Measurements from ENCODE around the gene KRT35.

KRT35 gene

DNA sequence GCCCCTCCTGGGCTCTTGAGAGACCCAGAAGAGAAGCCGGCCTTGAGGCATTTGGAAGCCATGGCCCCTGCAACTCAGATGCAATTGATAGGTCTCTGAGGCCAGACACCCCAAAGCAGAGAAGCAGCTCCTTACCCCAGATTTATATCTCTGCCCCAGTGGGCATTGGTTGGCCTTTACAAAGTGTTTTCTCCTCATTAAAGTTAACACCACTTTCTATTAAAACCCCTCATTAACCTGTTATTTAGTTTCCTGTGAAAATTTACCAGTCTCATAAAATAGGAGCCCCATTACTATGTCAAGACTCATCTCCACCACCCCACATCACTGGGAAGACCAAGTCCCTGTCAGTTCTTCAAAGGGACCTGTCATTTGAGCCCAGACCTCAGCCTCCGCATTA lies at the start of gene KRT35:
KRT35 (minus strand) TSS at position 116 of the 400 bp plus-strand sequence; CDS start at position 62, 54 bp downstream.
- no peak for DNase-seq (ENCODE audit: low read depth, low spot score)

DNA sequence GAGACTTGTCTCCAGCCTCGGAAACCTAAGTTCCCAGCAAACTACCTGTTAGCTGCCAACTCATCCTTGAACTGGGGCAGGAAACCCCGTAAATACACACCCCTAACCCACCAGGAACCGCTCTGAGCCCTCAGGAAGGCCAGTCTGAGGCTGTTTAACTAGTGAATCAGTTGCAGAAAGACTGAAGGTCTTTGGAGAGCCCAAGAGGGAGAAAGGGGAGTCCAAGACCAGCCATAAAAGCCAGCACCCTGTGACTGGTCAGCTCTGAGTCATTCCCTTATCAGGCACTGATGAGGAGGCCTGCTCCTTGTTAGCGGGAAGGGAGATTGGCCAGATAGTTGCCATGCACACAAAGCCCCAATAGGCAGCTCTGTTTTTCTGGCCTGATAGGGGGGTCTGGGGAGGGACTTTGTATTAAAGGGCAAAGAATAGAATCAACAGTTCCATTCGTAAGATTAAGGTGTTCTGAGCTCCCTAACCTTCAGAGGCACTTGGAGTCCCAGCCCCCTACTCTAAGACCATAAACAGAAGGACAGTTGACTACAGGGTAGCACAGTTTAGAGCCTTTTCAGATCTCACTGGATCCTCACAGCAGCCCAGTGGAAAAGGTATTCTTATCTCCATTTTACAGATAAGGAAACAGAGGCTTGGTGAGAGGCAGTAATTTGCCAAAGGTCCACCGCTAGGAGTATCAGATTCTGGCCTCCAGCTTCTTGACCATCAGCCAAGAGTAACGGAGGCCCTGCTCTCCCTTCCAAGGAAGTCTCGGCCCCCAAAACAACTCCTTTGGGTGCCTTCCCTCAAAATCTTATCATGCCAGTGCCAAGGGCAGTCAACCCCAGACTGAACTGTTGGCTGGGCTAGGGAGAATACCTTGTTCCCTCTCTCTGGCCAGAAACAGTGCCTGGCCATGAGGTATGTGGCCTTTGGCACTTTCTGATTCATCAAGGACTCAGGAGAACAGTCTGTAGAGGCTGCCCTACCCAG lies 49.4 kb upstream of the KRT35 start:
- peak; percentile 90 for DNase-seq (ENCODE audit: low read depth, low spot score)

DNA sequence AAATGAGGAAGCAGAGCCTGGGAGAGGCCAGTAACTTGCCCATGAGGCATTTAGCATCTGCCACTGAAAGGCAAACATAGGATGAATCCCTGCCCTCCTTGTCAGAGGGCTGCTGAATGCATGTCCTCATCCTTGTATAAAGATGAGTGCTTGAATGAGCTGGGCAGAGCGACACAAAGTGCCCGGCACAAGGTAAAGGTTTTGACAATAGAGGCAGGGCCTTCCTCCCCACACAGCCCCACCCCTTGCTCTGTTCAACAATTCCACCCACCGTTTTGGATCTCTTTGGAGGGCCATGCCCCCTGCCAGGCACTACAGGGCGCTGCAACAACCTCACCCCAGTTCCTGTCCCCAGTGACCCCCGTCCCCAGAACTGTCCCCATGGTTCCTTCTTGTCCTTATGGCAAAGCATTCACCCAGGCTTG lies 48.6 kb upstream of the KRT35 start:
- no peak for DNase-seq (ENCODE audit: low read depth, low spot score)

DNA sequence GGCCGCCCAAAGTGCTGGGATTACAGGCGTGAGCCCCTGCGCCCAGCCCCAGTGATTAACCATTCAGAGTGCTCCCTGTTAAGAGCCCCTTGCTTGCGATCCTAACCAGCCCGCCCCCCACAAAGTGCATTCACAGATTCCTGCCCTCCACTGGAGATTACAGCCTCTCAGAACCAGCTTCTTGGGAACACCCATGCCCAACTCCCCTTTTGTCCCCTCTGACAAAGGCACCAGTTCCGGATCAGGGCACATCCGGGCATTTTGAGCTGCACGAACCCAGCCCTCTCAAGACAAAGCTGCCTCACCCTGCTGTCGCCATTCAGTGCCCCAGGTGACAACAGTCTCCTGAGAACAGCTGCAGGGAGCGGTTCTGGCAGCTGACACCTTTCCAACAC lies 48.0 kb upstream of the KRT35 start:
- DNase-seq (ENCODE audit: low read depth, low spot score): no peak

DNA sequence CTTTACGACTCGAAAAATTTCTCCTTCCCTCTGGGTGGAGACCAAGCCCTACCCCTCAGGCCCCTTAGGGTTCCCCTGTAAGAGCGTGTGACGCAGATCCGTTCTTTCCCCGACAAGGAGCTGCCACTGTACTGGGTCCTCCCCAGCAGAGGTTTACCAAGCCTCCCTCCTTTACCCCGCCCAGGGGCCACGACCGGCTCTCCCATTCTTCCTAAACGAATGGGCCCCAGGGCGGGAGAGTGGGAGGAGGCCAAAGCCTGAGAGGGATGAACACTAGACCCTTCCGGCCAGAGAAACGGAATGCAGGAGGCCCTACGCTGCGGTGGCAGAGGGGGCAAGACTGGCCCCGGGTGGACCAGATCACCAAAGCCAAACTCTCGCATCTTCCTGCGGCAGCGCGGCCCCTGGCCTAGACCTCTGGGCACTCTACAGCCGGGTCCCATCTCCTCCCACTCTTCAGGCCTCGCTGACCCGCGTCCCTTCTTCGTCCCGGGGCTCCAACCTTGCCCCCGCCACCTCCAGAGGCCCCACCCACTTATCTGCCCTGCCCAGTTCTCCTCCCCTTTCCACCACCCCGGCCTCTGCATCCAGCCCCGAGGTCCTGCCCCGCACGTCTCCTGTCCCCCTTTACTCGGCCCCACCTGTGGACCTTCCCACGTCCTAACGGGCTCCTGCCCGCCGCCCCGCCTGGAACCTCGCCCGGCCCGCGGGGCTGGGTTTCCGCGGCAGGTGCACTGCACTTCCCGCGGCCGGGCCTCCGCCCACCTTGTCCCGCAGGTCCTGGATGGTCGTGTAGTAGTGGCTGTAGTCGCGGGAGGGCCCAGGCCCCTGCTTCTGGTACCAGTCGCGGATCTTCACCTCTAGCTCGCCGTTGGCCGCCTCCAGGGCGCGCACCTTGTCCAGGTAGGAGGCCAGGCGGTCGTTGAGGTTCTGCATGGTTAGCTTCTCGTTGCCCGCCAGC lies 46.4 kb upstream of the KRT35 start:
- no peak for DNase-seq (ENCODE audit: low read depth, low spot score)

DNA sequence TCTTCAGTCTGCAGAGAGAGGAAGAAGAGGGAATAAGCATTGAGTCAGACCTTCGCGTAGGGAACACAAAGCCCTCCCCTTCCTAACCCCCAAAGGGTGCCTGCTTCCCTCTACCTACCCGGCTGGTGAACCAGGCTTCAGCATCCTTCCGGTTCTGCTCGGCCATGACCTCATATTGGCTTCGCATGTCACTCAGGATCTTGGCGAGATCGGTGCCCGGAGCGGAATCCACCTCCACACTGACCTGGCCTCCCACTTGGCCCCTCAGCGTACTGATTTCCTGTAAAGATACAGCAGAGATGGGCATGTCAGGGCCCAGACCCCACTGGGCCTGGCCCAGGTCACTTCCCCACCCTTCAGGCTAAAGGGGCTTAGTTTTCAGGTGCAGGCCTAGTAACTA lies 43.3 kb upstream of the KRT35 start:
- DNase-seq (ENCODE audit: low read depth, low spot score): no peak

DNA sequence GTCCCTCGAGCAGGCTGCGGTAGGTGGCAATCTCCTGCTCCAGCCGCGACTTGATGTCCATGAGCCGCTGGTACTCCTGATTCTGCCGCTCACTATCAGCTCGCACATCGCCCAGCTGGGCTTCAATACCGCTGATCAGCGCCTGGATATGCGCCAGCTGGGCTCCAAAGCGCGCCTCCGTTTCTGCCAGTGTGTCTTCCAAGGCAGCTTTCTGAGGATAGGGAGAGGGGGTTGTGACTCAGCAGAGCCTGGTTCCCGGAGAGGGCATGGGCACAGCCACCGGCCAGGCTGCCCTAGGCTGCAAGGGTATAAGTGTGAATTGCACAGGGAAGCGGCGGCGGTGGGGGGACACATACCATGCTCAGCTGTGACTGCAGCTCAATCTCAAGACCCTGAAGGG lies 42.8 kb upstream of the KRT35 start:
- DNase-seq (ENCODE audit: low read depth, low spot score): peak; percentile 46

DNA sequence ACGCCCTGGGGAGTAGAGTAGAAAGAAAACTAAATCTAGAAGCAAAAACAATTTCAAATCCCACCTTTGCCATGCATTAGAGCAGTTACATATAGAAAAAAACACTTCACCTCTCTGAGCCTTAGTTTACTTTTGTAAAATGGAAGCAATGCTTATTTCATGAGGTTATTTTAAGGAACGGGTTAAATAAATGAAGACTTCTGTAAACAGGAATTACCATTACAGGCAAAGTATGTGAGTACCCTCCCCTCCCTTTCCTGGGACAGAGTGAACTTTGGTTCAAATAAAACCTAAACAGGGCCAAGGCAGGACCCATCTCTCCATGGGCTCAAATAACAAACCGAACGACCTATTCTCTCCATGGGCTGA lies 42.3 kb upstream of the KRT35 start:
- no peak for DNase-seq (ENCODE audit: low read depth, low spot score)

DNA sequence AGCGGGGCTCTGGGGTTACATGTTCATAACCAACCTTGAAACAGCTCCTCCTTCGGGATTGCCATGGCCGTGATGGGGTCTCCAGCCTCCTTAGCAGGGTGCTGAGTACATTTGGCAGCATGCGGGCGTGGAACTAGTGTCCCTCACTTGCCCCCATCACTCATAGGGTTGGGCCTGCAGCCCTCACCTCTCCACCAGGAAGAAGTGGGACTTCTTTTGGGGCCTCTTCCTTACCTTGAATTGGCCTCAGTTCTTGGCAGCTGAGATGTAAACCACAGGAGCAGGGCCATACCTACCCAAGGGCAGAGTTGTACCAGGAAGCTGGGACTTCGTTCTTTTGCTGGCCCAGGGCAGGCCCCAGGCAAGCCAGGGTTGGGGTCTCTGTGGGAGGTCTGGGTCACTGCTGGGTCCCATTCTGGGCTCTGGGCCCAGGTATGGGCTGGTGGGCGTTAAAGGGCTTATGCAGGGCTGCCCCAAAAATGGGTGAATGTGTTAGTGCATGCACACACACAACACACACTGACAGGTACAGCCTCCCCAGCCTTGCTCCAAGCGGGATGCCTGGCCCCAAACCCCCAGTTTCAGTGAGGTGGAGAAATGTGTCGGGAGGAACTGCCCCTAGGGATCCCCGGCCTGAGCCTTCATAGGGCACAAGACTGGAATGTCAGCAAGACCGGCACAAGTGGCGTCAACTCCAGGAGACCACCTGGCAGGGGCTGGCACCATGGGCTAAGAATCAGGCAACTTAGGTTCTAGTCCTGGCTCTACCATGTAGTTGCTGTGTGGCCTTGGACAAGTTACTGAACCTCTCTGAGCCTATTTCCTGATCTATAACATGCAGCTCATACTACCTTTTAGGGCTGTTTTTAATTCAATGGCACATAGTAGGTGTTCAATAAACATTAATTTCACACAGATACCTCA lies 41.6 kb upstream of the KRT35 start:
- peak; percentile 36 for DNase-seq (ENCODE audit: low read depth, low spot score)

DNA sequence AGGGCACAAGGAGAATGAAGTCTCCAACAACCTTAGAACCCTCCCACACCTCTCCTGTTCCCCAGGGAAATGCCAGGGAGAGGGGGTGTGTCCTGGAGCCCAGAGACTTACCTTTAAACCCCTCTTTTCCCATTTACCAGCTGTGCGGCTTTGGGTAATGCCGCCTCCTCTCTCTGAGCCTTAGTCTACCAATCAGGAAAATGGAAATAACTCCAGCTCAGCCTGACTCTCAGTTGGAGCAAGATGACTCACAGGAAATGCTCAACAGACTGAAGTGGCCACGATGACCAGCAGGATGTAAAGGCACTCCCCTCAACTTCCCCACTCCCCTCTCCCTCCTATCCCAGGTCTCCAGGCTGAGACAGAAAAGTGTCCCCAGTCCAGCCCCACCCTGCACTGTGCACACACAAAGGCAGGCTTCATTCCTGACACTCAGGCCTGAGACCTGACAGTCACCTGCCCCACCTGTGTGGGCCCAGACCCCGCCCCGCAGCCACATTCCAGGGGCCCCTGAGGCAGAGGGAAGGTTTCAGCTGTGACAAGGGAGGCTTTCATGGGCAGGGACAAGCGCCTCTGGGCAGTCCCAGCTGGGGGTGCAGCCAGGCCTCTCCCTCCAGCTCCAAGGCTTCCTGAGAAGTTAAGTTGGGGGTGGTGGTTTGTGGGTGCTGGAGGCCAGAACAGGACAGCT lies 40.8 kb upstream of the KRT35 start:
- peak; percentile 76 for DNase-seq (ENCODE audit: low read depth, low spot score)

DNA sequence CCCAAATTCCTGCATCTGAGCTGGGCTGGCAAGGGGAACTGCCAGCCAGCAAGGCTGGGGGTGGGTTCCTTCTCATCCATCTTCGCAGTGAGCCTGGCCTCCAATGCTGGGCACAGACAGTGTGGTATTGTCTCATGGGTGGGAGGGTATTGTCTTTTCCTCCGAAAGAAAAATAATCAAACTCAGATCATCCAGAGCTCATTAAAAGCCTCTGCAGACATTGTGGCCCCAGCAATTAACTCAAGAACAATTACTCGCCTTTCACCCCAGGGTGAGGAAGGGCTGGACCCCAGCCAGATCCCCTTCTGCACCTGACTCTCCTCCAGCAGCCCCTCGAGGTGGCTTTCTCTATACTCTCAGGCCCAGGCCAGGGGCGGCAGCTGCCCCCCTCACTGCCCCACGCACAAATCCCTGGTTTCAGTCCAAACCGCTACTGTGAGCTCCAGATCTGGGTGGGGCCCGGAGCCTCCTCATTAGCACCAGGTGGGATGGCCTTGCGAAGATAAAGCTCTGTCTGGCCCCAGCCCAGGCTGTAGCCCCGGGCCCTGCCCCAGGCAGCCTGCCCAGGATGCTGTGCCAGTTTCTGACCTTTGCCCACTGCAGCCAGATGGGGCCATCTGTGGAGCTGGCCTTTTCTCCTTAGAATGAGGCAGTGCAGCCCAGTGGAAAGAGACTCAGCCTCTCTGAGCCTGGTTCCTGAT lies 40.0 kb upstream of the KRT35 start:
- peak; percentile 39 for DNase-seq (ENCODE audit: low read depth, low spot score)

DNA sequence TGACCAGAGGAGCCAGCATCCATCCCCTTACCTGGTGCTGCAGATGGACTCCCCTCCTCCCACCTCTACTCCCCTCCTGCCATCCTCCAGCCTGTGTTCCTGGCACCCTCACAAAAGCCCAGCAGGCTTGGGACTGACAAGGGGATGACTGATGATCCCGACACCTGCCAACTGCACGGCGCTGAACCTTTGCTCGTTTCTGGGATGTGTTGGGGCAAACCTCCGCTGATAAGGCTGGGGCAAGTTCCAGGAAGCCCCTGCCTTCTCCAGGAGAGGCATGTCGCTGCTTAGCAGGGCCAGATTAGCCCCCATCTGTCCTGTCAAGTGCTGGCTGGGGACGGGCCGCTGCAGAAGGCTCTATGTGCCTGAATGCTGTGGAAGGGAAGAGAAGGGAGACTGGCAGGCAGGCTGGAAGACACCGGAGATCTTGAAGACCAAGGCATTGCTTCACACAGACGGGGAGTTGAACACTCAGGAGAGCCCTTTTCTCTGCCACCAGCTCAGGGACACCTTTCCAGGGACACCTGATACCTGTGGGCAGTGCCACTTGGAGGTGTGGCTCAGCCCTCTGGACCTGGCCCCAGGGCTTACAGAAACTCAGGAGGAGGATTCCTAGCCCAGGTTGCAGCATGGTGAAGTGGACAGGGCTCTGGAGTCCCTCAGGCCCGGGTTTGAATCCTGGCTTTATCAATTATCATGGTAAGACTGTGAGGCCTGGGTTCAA lies 38.7 kb upstream of the KRT35 start:
- peak; percentile 44 for DNase-seq (ENCODE audit: low read depth, low spot score)

DNA sequence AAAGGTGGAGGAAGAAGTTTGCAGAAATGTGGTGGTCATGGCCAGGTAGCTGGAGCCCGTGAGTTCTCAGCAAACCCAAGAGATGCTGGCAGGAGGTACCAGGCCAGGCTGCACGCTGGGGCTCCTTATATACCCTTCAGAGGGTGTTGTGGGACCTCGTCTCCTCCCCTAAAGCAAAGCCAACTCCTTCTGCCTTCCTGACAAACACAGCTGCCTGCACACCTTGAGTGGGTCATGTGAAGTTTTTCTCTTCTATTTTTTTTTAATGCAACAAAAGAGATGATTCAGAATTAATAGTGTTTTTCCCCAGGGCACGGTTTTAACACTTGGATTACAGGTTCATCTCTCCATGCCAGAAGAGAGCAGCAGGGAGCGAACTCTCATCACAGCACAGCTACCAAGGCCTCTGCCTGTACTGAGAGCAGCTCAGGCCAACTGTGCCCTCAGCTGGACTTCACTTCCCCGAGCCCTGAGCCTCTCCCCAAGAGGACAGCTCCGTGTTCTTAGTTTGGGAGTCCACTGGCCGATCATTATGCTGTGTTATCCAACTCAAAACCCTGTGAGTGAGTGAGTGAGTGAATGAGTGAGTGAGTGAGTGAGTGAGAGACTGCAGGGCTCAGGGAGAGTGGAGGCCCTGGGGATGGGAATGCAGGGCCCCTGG lies 38.0 kb upstream of the KRT35 start, which contains the start of gene KRT15:
KRT15 (minus strand) TSS at position 102 of the 661 bp plus-strand sequence; CDS start at position 39, 63 bp downstream.
- peak; percentile 44 for DNase-seq (ENCODE audit: low read depth, low spot score)

DNA sequence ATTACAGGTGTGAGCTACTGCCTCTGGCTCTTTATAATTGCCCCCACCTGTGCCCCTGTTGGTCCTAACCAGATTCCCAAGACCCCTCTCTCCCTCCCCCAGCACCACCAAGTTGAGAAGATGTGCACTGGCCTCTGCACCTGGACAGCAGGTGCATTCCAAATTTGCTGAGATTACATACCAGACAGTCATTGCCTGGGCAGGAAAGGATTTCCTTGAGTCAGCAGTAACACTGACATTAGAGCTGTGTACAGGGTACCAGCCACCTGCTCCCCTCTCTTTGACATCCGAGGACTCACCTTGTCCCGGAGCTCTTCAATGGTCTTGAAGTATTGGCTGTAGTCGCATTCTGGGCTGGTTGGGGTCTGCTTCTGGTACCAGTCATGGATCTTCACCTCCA lies 37.1 kb upstream of the KRT35 start:
- no peak for DNase-seq (ENCODE audit: low read depth, low spot score)

DNA sequence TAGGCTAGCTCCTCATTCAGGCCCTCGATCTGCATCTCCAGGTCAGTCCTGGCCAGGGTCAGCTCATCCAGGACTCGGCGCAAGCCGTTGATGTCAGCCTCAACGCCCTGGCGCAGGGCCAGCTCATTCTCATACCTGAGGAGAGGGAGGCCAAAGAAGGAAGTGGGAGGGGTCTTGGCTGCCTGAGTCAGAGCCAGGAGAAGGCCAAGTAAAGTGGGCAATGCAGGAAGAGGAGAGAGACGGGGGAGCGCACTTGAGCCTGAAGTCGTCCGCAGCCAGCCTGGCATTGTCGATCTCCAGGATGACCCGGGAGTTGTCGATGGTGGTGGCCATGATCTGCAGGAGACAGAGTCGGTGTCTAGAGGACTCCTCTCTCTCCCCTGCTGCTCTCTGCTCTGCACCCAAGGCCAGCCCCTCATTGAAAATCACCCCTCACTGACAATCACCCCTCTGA lies 35.9 kb upstream of the KRT35 start:
- no peak for DNase-seq (ENCODE audit: low read depth, low spot score)

DNA sequence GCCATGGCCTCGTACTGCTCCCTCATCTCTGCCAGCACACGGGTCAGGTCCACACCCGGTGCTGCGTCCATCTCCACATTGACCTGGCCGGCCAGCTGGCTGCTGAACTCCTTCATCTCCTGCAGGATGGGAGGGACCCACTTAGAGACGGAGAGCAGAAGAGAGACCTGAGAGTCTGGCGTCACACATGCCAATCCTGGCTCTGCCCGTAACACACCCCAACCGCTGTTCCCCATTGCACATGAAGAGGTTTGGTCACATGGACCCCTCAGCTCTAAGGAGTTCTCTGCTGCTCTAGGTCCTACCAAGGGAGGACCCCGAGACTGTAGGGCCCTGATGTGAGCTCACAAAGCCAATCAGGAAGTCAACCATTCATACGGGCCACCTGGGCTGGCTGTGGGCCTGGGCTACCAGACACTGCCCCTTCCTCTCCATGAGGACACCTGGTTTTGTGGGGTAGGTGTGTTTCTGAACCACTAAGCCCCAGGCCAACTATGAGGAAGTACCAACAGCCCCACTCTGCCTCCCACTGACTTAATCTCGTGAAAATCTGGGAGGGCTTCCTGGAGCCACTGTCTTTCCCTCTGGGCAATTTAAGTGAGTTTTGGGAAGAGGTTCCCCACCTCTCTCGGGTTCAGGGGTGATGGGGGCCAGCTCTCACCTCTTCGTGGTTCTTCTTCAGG lies 35.3 kb upstream of the KRT35 start:
- DNase-seq (ENCODE audit: low read depth, low spot score): no peak

DNA sequence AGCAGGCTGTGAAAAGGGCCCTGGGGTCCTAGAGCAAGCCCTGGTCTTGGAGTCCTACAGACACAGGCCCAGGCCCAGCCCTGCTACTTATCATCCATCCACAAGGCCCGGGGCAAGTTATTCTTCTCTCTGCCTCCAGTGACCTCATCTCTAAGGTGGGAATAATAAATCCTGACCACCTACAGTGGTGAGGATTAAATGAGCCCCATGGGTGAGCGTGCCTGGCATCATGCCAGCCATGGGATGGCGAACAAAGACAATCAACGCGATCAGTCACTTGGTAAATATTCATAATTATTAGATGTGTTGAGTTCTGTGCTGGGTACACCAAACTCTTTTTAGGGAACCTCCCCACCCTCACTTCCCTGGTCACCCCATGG lies 32.2 kb upstream of the KRT35 start:
- DNase-seq (ENCODE audit: low read depth, low spot score): no peak
